ENCODE results near the gene PDE11A. TPM values are rescaled to one million over a fixed set of nuclear protein-coding genes. Genes with fewer than 3 reads are reported as not detected.
"Not testable (repeated sequence)": the region's sequence is repeated elsewhere in the genome, so short reads cannot be mapped to it uniquely, and the experiment has no call there.

Gene PDE11A
- total RNA-seq, 1 experiment from 2014 or later = 2.6 TPM

DNA sequence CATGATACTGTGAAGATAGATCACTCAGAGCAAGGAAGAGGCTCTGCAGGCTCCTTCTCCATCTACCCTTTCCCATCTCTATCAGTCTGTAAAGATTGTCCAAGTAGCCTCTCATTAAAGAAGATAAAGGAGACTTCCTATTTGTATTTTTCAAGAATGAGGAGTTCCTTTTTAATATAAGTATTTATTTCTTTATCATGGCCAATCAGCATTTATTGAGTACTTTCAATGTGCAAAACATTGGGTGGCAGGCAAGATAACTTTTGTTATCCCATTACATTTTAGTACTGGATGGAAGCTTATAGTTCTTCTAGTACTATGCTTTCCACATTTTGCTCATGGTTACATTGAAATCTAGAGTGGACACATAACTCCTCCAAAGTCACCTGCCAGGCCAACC lies 3.6 kb upstream of the PDE11A start:
- in situ Hi-C loops (cut with HindIII; ENCODE audit: low sequenced_read_pairs) = no loop called here
- no peak for DNase-seq (ENCODE audit: low spot score)

DNA sequence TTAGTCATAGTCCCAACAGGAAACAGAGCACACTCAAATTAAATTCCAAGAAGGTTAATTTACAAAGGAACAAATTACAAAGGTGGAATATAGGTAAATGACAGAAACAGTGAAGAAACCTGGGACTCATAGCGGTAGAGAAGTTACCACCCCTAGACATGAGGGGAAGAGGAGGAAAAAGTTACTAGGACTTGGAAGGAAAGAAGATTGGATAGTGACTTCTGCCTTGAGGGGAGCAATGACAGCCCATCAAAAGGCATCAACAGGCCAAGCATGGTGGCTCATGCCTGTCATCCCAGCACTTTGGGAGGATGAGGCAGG lies 2.4 kb upstream of the PDE11A start:
- no peak for DNase-seq (ENCODE audit: low spot score)
- in situ Hi-C loops (cut with HindIII; ENCODE audit: low sequenced_read_pairs) = no loop called here

DNA sequence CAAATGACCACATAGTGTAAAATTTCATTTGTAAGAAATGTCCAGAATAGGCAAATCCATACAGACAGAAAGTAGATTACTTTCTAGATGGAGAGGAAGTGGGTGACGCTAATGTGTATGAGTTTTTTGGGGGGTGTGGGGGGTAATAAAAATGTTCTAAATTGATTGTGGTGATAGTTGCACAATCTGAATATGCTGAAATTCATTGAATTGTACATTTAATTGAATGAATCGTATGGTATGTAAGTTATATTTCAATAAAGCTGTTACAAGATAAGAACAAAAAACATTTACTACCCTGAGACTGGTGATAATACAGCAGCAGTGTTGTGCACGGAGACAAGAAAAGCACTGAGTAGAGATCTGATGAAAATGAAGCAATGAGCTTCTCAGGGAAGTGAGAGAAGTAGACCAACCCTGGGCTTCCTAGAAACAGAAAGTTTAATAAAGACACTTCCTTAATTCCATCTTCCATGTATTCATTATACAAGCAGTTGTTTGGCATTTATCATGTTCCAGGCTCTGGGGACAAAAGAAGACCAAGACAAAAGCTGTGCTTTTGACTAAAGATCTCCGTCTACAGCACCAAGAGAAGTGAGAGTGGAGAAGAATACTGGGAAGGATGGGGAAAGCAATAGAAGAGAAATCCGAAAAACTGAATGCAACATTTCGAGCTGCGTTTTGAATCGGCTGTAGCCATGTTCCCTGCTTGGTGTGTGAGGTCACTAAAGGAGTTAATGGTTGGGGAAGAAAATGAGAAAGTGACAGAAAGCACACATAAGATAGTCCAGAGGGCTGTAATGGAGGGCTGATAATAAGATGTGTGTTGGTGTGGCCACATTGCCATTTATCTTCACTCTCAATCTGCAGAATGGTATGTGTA lies 1.8 kb upstream of the PDE11A start:
- in situ Hi-C loops (cut with HindIII; ENCODE audit: low sequenced_read_pairs) = no loop called here
- no peak for DNase-seq (ENCODE audit: low spot score)

GRCh38 chr2:178072000-178072382 lies 586 bp downstream of the PDE11A start:
- DNase-seq (ENCODE audit: low spot score) = no peak
- in situ Hi-C loops (cut with HindIII; ENCODE audit: low sequenced_read_pairs) = no loop called here

GRCh38 chr2:178070824-178071223 lies 1.8 kb downstream of the PDE11A start:
- no peak for DNase-seq (ENCODE audit: low spot score)
- in situ Hi-C loops (cut with HindIII; ENCODE audit: low sequenced_read_pairs) = no loop called here

GRCh38 chr2:178069551-178069950 lies 3.0 kb downstream of the PDE11A start:
- in situ Hi-C loops (cut with HindIII; ENCODE audit: low sequenced_read_pairs) = no loop called here
- DNase-seq (ENCODE audit: low spot score) = no peak

DNA sequence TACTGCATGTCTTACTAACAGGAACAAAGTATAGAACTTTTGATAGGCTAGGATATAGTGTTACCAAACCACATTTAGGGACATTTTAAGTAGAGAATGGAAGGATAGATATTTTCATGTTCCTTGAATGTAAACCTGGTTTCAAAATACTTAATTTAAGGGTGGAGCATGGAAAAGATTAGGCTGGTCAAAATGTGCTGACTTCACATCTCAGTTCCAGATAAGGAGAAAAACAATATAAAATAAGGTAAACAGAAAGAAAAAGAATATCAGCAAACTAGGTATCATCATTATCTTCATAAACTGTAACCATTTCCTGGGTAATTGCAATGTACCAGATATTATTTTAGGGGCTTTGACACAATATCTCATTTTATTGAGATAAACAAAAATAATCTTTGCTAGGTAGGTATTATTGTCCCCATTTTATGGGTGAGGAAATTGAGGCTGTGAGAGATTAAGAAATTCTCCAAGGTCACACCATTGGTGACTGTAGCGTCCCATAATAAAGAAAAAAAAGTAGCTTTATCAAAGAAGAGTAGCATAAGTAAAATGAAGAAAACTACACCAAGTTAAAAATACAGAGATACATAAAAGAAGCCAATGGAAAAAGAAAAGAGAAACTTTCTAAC lies 3.6 kb downstream of the PDE11A start:
- DNase-seq (ENCODE audit: low spot score) = no peak
- in situ Hi-C loops (cut with HindIII; ENCODE audit: low sequenced_read_pairs) = no loop called here

DNA sequence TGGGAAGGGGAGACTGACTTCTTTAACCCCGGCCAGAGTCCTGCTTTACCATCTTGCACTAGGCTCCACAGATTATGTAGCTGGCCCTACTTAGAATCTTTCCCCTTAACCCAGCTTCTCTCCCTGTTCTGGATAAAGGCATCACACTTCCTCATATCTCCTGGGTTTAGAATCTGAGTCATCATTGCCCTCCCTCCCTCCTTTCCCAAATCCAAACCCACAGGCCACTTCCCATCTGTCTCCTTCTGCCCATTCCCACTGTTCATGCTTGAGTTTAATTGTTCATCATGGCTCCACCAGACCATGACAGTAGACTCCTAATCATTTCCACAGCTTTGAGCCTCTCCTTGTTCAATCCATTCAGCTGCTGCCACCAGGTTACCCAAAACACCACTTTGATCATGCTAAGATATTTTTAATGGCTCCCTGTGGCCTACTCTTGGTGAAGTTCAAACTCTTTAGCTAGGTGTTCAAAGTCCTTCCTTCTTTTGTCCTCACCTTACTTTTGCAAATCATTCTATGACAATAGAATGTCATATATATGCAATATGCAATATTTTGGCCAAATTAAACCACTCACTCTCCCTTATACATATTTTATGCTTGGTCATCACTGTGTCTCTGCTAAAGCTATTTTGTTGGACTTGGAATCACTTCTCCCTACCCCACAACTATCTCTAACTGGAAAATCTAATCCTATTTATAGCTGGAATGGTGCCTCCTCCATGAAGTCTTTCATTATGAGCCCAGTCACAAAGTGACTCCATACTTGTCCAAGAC lies 5.5 kb downstream of the PDE11A start:
- no peak for DNase-seq (ENCODE audit: low spot score)
- in situ Hi-C loops (cut with HindIII; ENCODE audit: low sequenced_read_pairs) = no loop called here

DNA sequence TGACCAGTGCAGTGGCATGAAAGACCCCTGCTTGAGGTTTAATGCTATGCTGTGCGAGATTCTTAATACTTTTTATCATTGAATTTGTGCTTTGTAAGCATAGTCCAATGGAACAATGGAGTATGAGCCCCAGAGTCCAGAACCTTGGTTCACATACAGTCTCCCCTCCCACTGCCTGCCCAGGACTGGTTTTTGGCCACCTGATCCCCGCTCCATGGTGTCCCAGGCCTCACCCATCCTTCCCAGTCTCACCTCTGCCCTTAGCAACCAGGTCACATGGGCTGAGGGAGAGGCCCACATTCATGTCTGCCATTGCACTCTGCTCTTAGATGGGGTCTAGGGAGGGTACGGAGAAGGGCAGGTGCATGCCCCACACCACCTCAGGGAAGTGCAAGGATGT lies 6.3 kb downstream of the PDE11A start:
- in situ Hi-C loops (cut with HindIII; ENCODE audit: low sequenced_read_pairs) = no loop called here
- no peak for DNase-seq (ENCODE audit: low spot score)

GRCh38 chr2:178059681-178060080 lies 12.9 kb downstream of the PDE11A start:
- no peak for DNase-seq (ENCODE audit: low spot score)
- in situ Hi-C loops (cut with HindIII; ENCODE audit: low sequenced_read_pairs) = no loop called here

GRCh38 chr2:178059111-178059510 lies 13.5 kb downstream of the PDE11A start:
- DNase-seq (ENCODE audit: low spot score) = no peak
- in situ Hi-C loops (cut with HindIII; ENCODE audit: low sequenced_read_pairs) = no loop called here

DNA sequence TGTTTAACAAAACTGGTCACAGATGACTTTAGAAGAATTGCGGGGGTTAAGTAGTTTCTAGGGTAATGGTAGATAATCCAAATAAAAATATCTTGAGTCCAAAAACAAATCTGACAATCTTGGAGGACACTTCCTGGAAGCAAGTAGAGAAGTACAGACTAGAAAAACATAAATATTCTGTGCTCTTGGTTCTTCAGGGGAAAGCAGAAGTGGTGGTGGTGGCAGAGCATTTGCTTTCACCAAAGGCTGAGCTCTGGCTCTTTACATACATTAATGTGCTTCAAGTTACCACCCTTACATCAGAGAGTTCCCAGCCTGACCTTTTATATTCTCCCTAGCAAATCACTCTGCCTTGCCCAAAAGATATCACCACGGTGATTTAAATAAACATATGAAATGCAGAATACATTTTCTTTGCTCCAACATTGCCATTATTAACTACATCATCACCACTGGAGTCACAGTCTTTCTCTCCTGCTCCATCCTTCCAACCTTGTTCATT lies 15.3 kb downstream of the PDE11A start:
- in situ Hi-C loops (cut with HindIII; ENCODE audit: low sequenced_read_pairs) = no loop called here
- DNase-seq (ENCODE audit: low spot score) = no peak

DNA sequence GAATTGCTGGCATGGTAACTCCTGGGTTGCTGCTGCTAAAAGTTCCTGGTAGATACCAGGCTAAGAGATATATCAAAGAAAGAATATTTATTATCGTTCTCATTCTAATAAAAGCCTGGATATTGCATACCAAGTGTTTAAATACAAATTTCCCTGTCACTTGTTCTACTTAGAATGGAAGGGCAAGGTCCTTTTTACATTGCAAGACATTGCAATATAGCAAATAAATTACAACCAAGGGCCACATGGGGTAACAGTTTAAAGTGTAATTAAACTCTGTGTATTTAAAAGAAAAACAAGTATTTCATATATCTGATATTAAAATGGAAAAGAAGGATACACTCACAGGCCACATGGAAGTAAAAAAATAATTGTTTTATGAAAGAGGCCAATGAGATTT lies 16.2 kb downstream of the PDE11A start:
- in situ Hi-C loops (cut with HindIII; ENCODE audit: low sequenced_read_pairs) = no loop called here
- no peak for DNase-seq (ENCODE audit: low spot score)

DNA sequence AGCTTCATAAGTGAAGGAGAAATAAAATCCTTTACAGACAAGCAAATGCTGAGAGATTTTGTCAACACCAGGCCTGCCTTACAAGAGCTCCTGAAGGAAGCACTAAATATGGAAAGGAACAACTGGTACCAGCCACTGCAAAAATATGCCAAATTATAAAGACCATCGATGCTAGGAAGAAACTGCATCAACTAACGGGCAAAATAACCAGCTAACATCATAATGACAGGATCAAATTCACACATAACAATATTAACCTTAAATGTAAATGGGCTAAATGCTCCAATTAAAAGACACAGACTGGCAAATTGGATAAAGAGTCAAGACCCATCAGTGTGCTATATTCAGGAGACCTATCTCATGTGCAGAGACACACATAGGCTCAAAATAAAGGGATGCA lies 21.3 kb downstream of the PDE11A start:
- in situ Hi-C loops (cut with HindIII; ENCODE audit: low sequenced_read_pairs); DNase-seq (ENCODE audit: low spot score): not testable (repeated sequence)

- no peak for DNase-seq (ENCODE audit: low spot score)
- in situ Hi-C loops (cut with HindIII; ENCODE audit: low sequenced_read_pairs) = no loop called here
These were observed 25.2 kb downstream of the PDE11A start for GRCh38 chr2:178047391-178047790.

GRCh38 chr2:178044836-178045235 lies 27.7 kb downstream of the PDE11A start:
- in situ Hi-C loops (cut with HindIII; ENCODE audit: low sequenced_read_pairs) = no loop called here
- DNase-seq (ENCODE audit: low spot score) = no peak

DNA sequence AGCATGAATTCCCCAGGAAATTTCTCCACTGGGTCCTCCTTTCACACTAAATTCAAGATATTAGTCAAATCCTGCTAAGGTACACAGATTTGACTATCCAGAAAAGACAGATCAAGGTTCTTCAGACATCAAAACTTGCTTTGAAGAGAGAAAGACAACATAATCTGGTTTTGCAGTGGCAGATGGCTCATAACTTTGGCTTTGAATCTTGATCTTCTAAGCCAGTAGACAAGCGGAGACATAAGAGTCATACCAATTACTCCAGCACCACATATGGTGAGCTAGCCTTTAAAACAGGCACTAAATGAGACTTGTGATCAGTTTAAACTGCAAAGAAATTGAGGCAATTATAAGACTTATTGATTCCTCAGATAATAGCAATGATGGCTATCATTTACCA lies 29.3 kb downstream of the PDE11A start:
- DNase-seq (ENCODE audit: low spot score) = peak; percentile 3
- in situ Hi-C loops (cut with HindIII; ENCODE audit: low sequenced_read_pairs) = no loop called here

GRCh38 chr2:178033583-178033982 lies 39.0 kb downstream of the PDE11A start:
- in situ Hi-C loops (cut with HindIII; ENCODE audit: low sequenced_read_pairs); DNase-seq (ENCODE audit: low spot score): not testable (repeated sequence)

GRCh38 chr2:178029342-178029741 lies 43.2 kb downstream of the PDE11A start:
- in situ Hi-C loops (cut with HindIII; ENCODE audit: low sequenced_read_pairs) = no loop called here
- DNase-seq (ENCODE audit: low spot score) = no peak

DNA sequence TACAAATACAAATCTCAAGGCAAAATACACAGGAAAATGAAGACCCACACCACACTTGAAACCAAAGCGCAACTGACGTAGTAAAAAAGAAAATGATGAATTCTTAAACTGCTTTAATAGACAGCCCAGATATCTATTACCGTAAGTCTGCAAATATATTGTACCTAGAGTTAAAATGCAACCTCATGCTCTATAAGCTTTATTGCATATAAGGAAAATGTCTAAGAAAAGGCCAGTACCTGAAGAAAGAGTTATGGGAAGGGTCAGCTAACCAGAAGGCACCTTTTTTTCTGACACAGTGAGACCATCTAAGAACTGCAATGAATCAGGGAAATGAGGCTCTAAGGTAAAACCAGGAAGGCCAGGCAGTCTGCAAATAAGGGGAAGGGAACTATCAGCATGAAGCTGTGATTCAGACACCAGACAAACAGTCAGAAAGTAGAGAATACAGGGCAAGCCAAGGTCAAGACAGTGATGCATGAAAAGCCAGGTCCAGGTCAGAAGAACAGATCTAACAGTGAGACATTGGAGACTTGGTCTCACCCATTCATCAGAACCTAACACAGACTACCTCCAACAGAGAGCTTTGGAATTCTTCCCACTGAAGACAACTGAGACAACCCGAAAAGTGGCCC lies 46.9 kb downstream of the PDE11A start:
- in situ Hi-C loops (cut with HindIII; ENCODE audit: low sequenced_read_pairs) = no loop called here
- DNase-seq (ENCODE audit: low spot score) = no peak
